BE2C (cell line): Measurements from ENCODE around the gene KCNH6.

ENCODE experiments used
- DNase-seq: peaks from one replicate; pipeline ENCODE4 v3.0.0-alpha.2; 2020
- H3K27me3 ChIP-seq: fragments of 250-450 bp; sonication (Bioruptor Pico); 2 replicates; pipeline ENCODE4 v1.5.1; 2020; ENCODE audit warnings: mild to moderate bottlenecking
- H3K36me3 ChIP-seq: fragments of 250-450 bp; sonication (Bioruptor Pico); 2 replicates; pipeline ENCODE4 v1.5.1; 2020; ENCODE audit warnings: mild to moderate bottlenecking
- H3K4me1 ChIP-seq: fragments of 250-450 bp; sonication (Bioruptor Pico); 2 replicates; pipeline ENCODE4 v1.5.1; 2020
- H3K4me3 ChIP-seq: 2 replicates; pipeline ENCODE4 v1.5.1; 2011; ENCODE audit warnings: low read depth, low read length
- H3K9me3 ChIP-seq: fragments of 250-450 bp; sonication (Bioruptor Pico); 2 replicates; pipeline ENCODE4 v1.5.1; 2020
- TF ChIP-seq, protein P1 (sequence below): IDR thresholded peaks from 2 replicates; pipeline ENCODE4 v1.5.1; 2012; ENCODE audit warnings: mild to moderate bottlenecking, low read depth, low read length

KCNH6 gene

DNA sequence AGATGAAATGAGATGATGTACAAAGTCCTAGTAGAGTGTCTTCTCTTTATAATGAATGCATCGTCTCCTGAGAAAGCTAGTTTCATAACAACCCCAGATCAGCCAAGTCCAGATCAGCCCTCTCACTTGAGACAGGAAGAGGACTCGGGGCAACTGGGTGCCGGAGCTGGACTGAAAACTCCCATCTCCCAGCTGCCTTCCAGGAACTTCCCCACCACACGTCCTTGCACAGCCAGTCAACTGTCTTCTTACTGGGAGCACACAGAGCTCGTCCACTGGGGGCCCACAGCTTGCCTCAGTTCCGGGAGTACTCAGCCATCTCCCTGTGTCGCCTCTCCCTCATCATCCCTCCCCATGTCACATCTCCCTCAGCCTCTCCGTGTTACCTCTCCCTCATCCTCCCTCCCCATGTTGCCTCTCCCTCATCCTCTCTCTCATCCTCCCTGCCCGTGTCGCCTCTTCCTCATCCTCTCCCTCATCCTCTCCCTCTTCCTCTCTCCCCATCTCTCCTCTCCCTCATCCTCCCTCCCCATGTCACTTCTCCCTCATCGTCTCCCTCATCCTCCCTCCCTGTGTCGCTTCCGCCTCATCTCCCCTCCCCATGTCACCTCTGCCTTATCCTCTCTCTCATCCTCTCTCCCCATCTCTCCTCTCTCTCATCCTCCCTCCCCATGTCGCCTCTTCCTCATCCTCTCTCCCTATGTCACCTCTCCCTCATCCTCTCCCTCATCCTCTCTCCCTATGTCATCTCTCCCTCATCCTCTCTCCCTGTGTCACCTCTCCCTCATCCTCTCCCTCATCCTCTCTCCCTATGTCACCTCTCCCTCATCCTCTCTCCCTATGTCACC, 22.4 kb upstream of the KCNH6 start:
- peaks cover 20% of the 10 kb centered on the region for H3K4me1 ChIP-seq
- no peak overlapping the region for H3K4me3 ChIP-seq
- TF ChIP-seq, protein P1, sequence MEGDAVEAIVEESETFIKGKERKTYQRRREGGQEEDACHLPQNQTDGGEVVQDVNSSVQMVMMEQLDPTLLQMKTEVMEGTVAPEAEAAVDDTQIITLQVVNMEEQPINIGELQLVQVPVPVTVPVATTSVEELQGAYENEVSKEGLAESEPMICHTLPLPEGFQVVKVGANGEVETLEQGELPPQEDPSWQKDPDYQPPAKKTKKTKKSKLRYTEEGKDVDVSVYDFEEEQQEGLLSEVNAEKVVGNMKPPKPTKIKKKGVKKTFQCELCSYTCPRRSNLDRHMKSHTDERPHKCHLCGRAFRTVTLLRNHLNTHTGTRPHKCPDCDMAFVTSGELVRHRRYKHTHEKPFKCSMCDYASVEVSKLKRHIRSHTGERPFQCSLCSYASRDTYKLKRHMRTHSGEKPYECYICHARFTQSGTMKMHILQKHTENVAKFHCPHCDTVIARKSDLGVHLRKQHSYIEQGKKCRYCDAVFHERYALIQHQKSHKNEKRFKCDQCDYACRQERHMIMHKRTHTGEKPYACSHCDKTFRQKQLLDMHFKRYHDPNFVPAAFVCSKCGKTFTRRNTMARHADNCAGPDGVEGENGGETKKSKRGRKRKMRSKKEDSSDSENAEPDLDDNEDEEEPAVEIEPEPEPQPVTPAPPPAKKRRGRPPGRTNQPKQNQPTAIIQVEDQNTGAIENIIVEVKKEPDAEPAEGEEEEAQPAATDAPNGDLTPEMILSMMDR = no peak
- DNase-seq = no peak
- no peaks in the 10 kb centered on the region for H3K27me3 ChIP-seq
- H3K9me3 ChIP-seq = no peaks in the 10 kb centered on the region
- H3K36me3 ChIP-seq = peaks cover 16% of the 10 kb centered on the region

DNA sequence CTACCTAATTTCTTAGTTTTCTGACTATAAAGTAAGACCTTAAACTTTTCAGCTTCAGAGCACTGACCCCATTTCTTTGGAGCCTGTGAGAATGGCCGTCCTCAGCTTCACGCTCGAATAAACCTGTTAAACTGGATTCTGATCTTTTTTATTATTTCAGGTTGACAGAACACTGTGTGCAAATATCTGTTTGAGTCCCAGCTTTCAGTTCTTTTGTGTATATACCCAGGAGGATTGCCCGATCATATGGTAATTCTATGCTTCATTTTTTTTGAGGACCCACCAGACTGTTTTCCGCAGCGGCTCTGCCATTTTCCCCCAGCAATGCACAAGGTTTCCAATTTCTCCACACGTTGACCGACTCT, 19.8 kb upstream of the KCNH6 start:
- no peaks in the 10 kb centered on the region for H3K4me1 ChIP-seq
- no peaks in the 10 kb centered on the region for H3K27me3 ChIP-seq
- no peak for DNase-seq
- H3K36me3 ChIP-seq = no peaks in the 10 kb centered on the region
- no peak overlapping the region for H3K4me3 ChIP-seq
- TF ChIP-seq, protein P1 = no peak
- no peaks in the 10 kb centered on the region for H3K9me3 ChIP-seq

- no peak for DNase-seq
- Histone ChIP-seq H3K27me3 (no peaks in the 10 kb centered on the region), H3K9me3 (no peaks in the 10 kb centered on the region), H3K36me3 (no peaks in the 10 kb centered on the region), H3K4me1 (no peaks in the 10 kb centered on the region), H3K4me3 (no peak overlapping the region)
- TF ChIP-seq, protein P1 = no peak
These were observed 18.9 kb upstream of the KCNH6 start for GRCh38 chr17:63504261-63504660.

DNA sequence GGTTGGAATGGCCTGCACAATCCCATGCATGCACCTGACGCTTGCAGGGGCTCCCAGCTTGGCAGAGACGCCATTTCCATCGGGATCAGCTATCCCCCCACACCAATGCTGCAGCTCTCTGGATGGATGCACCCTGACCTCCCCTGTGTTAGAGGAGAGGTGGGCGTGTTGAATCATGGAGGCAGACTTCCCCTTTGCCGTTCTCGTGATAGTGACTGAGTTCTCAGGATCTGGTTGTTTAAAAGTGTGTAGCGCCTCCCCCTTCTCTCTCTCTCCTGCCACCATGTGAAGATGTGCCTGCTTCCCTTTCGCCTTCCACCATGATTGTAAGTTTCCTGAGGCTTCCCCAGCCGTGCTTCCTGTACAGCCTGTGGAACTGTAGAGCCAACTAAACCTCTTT, 17.8 kb upstream of the KCNH6 start:
- no peaks in the 10 kb centered on the region for H3K4me1 ChIP-seq
- DNase-seq = no peak
- H3K4me3 ChIP-seq = no peak overlapping the region
- H3K27me3 ChIP-seq = no peaks in the 10 kb centered on the region
- TF ChIP-seq, protein P1 = no peak
- H3K36me3 ChIP-seq = no peaks in the 10 kb centered on the region
- no peaks in the 10 kb centered on the region for H3K9me3 ChIP-seq

GRCh38 chr17:63506627-63507026, 16.5 kb upstream of the KCNH6 start:
- Histone ChIP-seq H3K4me3 (no peak overlapping the region), H3K9me3 (no peaks in the 10 kb centered on the region), H3K4me1 (no peaks in the 10 kb centered on the region), H3K27me3 (no peaks in the 10 kb centered on the region), H3K36me3 (no peaks in the 10 kb centered on the region)
- no peak for DNase-seq
- TF ChIP-seq, protein P1 = no peak

DNA sequence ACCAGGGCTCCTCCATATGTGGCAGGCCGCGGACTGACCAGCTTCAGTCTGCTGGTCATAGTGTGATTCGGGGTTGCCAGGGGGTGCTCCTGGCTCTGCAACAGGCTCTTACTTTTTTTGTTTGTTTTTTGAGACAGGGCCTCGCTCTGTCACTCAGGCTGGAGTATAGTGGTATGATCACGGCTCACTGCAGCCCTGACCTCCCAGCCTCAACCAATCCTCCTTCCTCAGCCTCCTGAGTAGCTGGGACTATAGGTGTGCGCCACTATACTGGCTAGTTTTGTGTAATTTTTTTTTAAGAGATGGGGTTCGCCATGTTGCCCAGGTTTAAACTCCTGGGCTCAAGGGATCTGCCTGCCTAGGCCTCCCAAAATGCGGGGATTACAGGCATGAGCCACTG, 11.8 kb upstream of the KCNH6 start:
- no peaks in the 10 kb centered on the region for H3K4me1 ChIP-seq
- no peak overlapping the region for H3K4me3 ChIP-seq
- DNase-seq = no peak
- no peaks in the 10 kb centered on the region for H3K36me3 ChIP-seq
- no peaks in the 10 kb centered on the region for H3K27me3 ChIP-seq
- H3K9me3 ChIP-seq = no peaks in the 10 kb centered on the region
- TF ChIP-seq, protein P1 = no peak
